ENCODE results near the gene TLCD1.

DNA sequence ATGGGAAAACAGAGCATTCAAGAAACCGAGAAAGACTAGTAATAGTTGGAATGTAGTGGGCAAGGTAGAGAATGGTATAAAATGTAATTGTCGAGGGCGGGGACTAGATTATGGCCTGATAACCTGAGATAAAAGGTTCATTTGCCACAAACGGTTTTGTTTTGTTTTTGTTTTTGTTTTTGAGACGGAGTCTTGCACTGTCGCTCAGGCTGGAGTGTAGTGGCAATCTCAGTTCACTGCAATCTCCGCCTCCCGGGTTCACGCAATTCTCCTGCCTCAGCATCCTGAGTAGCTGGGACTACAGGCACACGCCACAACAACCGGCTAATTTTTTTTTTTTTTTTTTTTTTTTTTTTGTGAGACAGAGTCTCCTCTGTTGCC is 3.9 kb upstream of the TLCD1 start:
- TF ChIP-seq, protein P1, sequence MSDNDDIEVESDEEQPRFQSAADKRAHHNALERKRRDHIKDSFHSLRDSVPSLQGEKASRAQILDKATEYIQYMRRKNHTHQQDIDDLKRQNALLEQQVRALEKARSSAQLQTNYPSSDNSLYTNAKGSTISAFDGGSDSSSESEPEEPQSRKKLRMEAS (IDR thresholded peaks at IDR 0.05; ENCODE audit: insufficient read depth, insufficient read length) = no peak
- TF ChIP-seq, protein P2, sequence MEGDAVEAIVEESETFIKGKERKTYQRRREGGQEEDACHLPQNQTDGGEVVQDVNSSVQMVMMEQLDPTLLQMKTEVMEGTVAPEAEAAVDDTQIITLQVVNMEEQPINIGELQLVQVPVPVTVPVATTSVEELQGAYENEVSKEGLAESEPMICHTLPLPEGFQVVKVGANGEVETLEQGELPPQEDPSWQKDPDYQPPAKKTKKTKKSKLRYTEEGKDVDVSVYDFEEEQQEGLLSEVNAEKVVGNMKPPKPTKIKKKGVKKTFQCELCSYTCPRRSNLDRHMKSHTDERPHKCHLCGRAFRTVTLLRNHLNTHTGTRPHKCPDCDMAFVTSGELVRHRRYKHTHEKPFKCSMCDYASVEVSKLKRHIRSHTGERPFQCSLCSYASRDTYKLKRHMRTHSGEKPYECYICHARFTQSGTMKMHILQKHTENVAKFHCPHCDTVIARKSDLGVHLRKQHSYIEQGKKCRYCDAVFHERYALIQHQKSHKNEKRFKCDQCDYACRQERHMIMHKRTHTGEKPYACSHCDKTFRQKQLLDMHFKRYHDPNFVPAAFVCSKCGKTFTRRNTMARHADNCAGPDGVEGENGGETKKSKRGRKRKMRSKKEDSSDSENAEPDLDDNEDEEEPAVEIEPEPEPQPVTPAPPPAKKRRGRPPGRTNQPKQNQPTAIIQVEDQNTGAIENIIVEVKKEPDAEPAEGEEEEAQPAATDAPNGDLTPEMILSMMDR (IDR thresholded peaks at IDR 0.05; ENCODE audit: extremely low read depth in 1 of 2, insufficient read depth in 1 of 2, low read depth in 1 of 2, low read length in 2 of 2) = no peak
- TF ChIP-seq POLR2A (IDR thresholded peaks at IDR 0.05; ENCODE audit: low read depth, low read length) (no peak), EZH2 (IDR thresholded peaks at IDR 0.05; ENCODE audit: borderline replicate concordance, low read depth, low read length, severe bottlenecking) (no peak), POLR2AphosphoS5 (IDR thresholded peaks at IDR 0.05; ENCODE audit: insufficient read depth, low read depth, low read length) (no peak), FOS (IDR thresholded peaks at IDR 0.05; ENCODE audit: borderline replicate concordance, insufficient read depth, low read length) (no peak), MYC (IDR thresholded peaks at IDR 0.05; ENCODE audit: low read depth, low read length) (no peak)
